Fibroblast of skin of scalp (primary cell): ENCODE data around the gene PBX1.
"Not testable (repeated sequence)": the region's sequence is repeated elsewhere in the genome, so short reads cannot be mapped to it uniquely, and the experiment has no call there.

Experiments
- DNase-seq: peaks from one replicate; pipeline ENCODE4 v3.0.0-alpha.2; 2013

Gene PBX1

DNA sequence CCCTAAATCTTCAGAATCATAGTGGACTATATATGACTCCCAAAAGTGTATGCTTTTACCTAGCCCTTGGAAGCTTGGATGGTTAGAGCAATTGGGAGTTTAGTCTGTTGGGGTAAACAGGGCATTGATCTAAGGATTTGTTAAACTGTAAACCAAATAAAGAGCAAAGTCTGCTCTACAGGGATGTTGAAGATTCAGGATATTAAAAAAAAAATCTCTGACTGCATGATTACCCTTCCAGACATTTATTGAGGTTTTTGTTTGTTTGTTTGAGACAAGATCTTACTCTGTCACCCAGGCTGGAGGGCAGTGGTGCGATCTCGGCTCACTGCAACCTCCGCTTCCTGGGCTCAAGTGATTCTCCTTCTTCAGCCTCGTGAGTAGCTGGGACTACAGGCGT, 31.6 kb downstream of the PBX1 start:
- DNase-seq = no peak

DNA sequence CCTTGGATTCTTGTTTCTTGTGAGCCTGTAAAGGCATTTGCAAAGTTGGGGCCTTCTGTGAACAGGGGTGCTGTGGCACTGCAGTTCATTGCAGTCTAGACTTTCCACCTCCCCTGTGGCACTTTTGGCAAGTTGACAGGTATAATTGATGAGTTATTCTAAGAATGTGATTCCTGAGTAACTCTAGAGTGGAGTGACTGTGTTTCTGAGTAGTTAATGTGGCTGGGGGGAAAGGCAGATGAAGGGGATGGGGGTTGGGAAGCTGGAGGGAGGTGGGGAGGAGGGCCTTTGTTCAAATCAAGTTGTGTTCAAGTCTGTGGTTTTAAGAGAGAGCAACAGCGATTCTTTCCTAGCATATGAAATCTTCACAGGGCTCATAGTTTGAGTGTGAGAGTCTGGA, 32.9 kb downstream of the PBX1 start:
- peak; percentile 87 for DNase-seq

DNA sequence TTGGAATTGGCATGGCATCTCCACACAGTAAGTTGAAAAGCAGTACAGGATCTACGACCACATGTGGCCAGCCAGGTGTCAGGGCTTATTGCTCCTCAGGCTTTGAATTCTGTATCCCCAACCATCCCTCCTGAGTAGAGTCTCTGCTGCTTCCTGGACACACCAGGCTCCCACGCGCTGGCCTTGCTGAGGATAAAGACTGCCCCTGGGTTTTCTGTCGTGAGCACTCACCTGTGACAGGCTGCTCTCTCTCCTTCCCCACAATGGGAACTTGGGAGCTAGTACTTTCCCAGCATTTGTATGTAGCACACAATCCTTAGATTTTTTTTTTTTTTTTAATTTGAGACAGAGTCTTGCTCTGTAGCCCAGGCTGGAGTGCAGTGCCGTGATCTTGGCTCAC, 33.6 kb downstream of the PBX1 start:
- DNase-seq = no peak

DNA sequence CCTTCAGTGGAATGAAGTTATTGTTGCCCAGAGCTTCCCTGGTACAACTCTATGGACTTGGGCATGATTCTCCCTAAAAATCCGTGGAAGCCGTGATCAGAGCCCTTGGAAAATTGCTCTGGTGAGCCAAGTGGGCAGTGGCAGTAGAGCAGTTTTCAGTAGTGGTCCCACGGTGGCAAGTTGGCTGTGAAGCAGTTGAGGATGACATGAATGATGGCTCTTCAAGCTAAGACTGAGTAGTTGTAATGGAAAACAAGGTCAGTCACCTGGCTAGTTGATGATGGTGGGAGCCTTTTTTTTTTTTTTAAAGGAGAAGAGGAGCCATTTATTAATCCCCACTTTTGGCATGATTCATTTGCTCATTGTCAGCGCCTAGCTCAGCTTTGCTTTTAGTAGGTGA, 36.2 kb downstream of the PBX1 start:
- DNase-seq = no peak

GRCh38 chr1:164596172-164596571, 37.2 kb downstream of the PBX1 start:
- no peak for DNase-seq

GRCh38 chr1:164598719-164599118, 39.7 kb downstream of the PBX1 start:
- no peak for DNase-seq

DNA sequence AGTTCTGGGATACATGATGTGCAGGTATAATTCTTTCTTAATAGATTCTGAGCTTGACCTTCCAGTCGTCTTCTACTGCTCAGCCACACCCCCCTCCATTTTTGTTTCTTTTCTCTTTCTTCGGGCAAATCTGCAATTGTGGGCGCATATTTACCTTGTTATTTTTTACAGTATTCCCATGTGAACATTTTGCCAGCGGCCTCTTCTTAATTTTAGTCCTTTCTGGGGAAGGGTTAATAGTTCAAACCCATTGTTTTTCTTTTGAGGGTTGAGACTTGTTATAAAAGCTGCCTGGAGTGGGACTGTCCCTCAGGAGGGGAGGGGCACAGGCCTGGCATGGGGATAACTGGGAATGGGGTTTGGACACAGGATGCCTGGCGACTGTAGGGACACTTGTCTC, 40.3 kb downstream of the PBX1 start:
- DNase-seq = no peak

DNA sequence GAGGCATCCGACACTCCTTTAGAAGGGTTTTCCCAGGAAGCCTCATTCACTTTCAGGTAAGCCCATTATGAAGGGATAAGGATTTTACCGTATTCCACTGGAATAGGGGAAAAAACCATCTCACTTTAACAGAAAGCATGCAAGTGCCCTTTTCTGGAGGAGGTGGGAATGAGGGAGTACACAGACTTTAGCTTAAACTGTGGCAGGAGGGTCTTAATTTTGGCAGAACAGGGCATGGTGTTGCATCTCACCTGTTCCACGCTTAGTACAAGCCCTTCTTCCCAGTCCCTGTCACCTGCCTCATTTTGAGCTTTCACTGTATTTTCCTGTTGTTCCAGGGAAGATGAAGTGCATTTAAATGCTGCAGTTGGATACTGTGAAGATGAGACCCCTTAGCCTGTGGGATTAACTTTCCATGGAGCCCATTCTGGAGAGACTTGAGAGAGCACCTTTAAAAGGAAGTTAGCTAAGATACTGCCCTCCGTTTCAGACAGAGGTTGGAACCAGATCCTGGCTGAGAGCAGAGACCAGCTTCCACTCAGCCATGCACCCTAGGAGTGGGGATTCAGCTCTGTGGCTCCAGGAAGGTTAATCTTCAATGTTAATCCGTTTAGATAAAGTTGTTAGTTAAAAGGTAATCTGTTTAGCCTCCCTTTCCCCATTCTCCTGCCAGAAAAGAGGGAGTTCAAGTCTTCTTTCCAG, 42.6 kb downstream of the PBX1 start:
- DNase-seq = no peak

- DNase-seq = no peak
These were observed 43.1 kb downstream of the PBX1 start for GRCh38 chr1:164602101-164602422.

DNA sequence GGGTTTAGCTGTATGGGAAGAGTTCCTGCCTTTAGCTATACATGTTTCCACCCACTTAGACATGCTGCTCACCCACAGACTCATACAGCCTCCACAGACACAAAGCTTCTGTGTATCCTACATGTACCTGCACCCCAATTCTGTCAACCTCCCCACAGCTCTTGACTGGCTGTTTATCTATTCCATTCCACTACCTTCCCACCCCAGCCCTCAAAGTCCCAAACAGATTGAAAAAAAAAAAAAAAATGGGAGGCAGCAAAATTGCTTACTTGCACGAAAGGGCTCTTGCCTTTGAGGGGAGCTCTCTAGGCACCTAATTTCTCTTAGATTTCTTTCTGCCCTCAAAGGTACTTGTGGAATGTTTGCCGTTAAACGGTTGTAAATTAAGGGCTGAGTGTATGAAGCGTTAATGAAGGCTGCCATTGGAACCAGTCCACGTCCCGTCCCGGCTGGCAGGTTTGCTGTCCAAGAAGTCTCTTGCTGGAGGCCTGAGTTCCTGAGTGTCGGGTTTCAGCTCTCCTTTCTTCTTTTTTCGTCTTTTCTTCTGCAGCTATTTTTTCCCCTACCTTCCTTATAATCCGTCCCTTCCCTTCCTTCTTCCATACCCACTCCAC, 43.6 kb downstream of the PBX1 start:
- no peak for DNase-seq

DNA sequence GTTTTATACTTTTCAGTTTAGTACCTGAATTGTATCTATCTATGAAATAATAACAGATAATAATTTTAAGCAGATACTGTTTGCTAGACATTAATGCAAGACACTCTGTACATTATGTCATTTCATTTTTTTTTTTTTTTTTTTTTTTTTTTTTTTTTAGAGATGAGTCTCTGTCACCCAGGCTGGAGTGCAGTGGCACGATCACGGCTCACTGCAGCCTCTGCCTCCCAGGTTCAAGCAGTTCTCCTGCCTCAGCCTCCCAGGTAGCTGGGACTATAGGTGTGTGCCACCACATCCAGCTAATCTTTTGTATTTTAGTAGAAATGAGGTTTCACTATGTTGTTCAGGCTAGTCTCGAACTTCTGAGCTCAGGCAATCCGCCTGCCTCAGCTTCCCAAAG, 44.8 kb downstream of the PBX1 start:
- not testable (repeated sequence) for DNase-seq

DNA sequence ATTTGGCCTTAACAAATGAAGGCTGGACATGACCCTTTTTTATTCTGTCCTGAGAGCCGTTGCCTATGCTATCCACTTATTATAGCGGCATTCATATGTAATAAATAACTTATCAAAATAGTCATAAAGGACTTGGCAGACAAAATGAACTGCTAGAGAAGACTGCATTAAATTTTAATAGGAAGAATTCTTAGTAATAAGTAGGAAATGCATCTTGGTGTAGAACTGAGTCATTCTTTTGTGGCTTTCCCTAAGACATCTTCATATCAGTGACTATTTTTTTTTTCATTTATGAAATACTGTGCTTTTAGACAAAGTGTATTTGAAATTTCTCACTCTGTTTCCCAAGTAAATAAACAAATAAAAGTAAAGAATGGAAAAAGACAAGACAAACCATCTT, 45.6 kb downstream of the PBX1 start:
- DNase-seq = peak; percentile 76

DNA sequence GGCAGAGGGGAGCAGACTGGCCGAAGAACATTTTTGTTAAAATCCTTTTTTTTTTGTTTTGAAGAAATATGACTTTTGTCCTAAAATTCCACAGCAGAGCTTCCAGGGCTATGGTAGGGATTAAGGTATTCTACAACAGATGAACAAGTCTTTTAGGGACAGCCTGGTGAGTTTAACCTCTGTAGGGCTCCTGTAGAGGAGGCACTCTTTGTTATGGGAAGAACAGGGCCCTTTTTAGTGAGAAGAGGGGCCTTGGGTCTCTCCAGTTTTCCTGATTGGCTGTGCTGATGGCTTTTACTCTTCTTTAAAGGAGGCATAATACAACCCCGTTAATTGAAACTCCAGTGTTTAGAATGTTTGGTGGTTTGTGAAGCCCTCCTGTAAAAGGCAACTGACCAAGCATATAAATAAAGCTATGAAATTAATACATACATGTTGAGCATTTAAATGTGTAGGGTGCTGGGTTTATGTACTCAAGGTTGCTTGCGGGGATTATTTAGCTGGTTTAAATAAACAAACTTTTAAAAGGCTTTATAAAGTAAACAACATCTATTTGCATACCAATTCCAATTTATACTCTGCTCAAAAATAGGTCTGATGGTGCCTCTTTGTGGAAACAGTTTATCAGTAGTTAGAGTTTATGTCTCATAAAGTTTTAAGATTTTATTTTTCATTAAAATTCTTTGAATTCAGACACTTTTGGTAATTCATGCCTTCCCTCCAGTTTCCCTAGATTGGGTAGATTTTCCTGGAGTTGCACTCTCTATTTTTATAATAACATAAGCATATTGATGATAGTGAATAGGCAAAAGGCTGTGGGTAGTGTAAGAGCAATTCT, 46.5 kb downstream of the PBX1 start:
- no peak for DNase-seq

GRCh38 chr1:164607351-164607750, 48.4 kb downstream of the PBX1 start:
- no peak for DNase-seq

DNA sequence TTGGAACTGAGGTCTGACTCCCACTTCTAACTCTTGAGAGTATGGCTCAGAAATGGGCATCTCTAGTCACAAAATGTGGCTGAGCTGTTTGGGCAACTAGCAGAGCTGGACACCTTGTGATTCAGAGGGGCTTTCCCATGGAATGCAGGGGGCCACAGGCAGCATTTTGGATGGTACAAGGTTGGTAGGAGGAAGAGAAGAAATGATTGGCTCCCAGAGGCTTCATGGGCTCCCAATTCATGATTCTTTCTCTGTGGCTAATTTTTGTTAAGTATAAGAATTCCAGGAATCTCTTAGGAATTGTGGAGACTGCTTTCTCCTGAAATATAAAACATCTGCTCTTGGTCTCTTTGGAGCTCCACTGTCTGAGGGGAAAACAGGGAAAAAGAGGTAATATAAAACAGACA, 49.7 kb downstream of the PBX1 start:
- DNase-seq = peak; percentile 82

- DNase-seq = peak; percentile 39
These were observed 50.1 kb downstream of the PBX1 start for GRCh38 chr1:164609089-164609488.

GRCh38 chr1:164610538-164611222, 51.7 kb downstream of the PBX1 start:
- no peak for DNase-seq

GRCh38 chr1:164611754-164612642, 53.0 kb downstream of the PBX1 start:
- peak; percentile 75 for DNase-seq

GRCh38 chr1:164613176-164613575, 54.2 kb downstream of the PBX1 start:
- no peak for DNase-seq

DNA sequence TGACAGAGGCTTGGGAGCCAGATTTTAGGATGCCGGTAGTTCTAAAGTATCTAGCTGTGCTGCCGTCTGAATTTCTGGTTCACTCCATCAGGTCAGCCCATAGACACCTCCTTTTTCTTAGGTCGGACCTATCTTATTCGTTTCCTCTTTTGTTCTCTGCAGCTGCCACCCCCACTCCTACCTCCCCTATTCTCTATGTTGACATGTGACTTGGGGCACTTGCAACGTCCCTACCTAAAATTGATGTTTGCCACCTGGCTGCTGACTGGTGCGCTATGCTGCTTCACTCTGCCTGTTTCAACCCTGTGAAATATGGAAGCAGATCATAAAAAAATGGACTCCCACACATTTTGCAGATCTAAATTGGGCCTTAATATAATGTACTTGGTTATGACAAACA, 55.3 kb downstream of the PBX1 start:
- DNase-seq = no peak

- peak; percentile 59 for DNase-seq
These were observed 58.6 kb downstream of the PBX1 start for GRCh38 chr1:164617377-164618201.
